ENCODE data around the gene FXYD4.

FXYD4 gene

GRCh38 chr10:43375401-43376020, 4.1 kb downstream of the FXYD4 start:
- DNase-seq (ENCODE audit: insufficient read length, low spot score) (no peak), FAIRE-seq (no peak)
- TF ChIP-seq POLR2A (IDR thresholded peaks at IDR 0.05; ENCODE audit: low read depth, low read length) = no peak

GRCh38 chr10:43376046-43376635, 4.7 kb downstream of the FXYD4 start:
- no peak for FAIRE-seq
- DNase-seq (ENCODE audit: insufficient read length, low spot score) = no peak
- no peak for TF ChIP-seq POLR2A (IDR thresholded peaks at IDR 0.05; ENCODE audit: low read depth, low read length)

- DNase-seq (ENCODE audit: insufficient read length, low spot score) = no peak
- FAIRE-seq = no peak
- no peak for TF ChIP-seq POLR2A (IDR thresholded peaks at IDR 0.05; ENCODE audit: low read depth, low read length)
These were observed 5.5 kb downstream of the FXYD4 start for GRCh38 chr10:43376828-43377423.

GRCh38 chr10:43377424-43377883, 6.0 kb downstream of the FXYD4 start:
- no peak for FAIRE-seq
- TF ChIP-seq POLR2A (IDR thresholded peaks at IDR 0.05; ENCODE audit: low read depth, low read length) = no peak

GRCh38 chr10:43380610-43381222, 9.3 kb downstream of the FXYD4 start:
- no peak for TF ChIP-seq POLR2A (IDR thresholded peaks at IDR 0.05; ENCODE audit: low read depth, low read length)
- FAIRE-seq = no peak
- DNase-seq (ENCODE audit: insufficient read length, low spot score) = no peak

More at GRCh38 chr10:43377424-43377883, 6.0 kb downstream of the FXYD4 start:
- no peak for DNase-seq (ENCODE audit: insufficient read length, low spot score)

GRCh38 chr10:43383204-43383971, 12.0 kb downstream of the FXYD4 start:
- TF ChIP-seq POLR2A (IDR thresholded peaks at IDR 0.05; ENCODE audit: low read depth, low read length) = no peak
- FAIRE-seq (no peak), DNase-seq (ENCODE audit: insufficient read length, low spot score) (no peak)

- no peak for FAIRE-seq
- no peak for DNase-seq (ENCODE audit: insufficient read length, low spot score)
- TF ChIP-seq POLR2A (IDR thresholded peaks at IDR 0.05; ENCODE audit: low read depth, low read length) = no peak
These were observed 13.1 kb downstream of the FXYD4 start for GRCh38 chr10:43384252-43385221.

- DNase-seq (ENCODE audit: insufficient read length, low spot score) = no peak
- no peak for FAIRE-seq
- no peak for TF ChIP-seq POLR2A (IDR thresholded peaks at IDR 0.05; ENCODE audit: low read depth, low read length)
These were observed 14.1 kb downstream of the FXYD4 start for GRCh38 chr10:43385412-43386004.

GRCh38 chr10:43386549-43386948, 15.1 kb downstream of the FXYD4 start:
- DNase-seq (ENCODE audit: insufficient read length, low spot score) = no peak
- no peak for FAIRE-seq
- no peak for TF ChIP-seq POLR2A (IDR thresholded peaks at IDR 0.05; ENCODE audit: low read depth, low read length)

GRCh38 chr10:43386981-43387677, 15.7 kb downstream of the FXYD4 start:
- TF ChIP-seq POLR2A (IDR thresholded peaks at IDR 0.05; ENCODE audit: low read depth, low read length) = no peak
- no peak for DNase-seq (ENCODE audit: insufficient read length, low spot score)
- FAIRE-seq = no peak

- FAIRE-seq = no peak
These were observed 16.2 kb downstream of the FXYD4 start for GRCh38 chr10:43387678-43388032.

GRCh38 chr10:43389867-43390266, 18.4 kb downstream of the FXYD4 start:
- FAIRE-seq = no peak
- TF ChIP-seq POLR2A (IDR thresholded peaks at IDR 0.05; ENCODE audit: low read depth, low read length) = no peak

More at GRCh38 chr10:43387678-43388032, 16.2 kb downstream of the FXYD4 start:
- TF ChIP-seq POLR2A (IDR thresholded peaks at IDR 0.05; ENCODE audit: low read depth, low read length) = no peak
- DNase-seq (ENCODE audit: insufficient read length, low spot score) = no peak

More at GRCh38 chr10:43389867-43390266, 18.4 kb downstream of the FXYD4 start:
- no peak for DNase-seq (ENCODE audit: insufficient read length, low spot score)
